ENCODE data around the gene PGLYRP1.

Gene PGLYRP1

DNA sequence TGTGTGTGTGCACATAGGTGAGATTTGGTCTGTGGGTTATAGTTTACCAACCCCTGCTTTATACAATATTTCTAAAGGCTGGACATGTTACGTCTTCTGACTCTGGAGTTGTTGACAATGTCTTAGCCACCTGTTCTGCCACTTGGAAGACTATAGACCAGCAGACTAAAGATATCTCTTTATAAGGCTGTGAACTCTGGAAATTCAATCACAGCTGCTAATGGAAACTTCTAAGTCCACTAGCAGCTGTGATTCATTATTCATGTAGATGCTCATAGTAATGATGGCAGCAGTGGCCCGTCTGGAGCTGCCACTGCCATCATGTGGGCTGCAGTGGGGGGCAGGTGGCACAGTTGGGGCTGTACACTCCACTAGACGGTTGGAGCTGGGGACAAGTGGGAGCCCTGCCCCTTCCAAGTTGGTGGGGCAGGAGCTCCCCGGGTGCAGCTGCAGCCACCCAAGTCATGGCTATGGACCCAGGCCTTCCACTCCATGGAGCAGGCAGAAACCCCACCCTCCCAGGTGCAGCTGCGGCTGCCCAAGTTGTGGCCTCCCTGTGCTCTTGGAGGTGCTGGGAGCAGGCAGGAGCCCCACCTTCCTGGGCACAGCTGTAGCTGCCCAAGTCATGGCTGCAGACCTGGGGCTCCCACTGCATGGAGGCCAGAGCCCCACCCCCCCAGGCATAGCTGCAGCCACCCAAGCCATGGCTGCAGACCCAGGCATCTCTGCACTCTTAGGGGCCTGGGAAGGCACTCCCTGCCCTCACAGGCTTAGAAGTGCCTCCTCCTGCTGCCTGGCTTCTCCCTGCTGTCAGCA, 9.1 kb upstream of the PGLYRP1 start:
- no peak for DNase-seq

GRCh38 chr19:46030812-46031550, 8.1 kb upstream of the PGLYRP1 start:
- DNase-seq: no peak

DNA sequence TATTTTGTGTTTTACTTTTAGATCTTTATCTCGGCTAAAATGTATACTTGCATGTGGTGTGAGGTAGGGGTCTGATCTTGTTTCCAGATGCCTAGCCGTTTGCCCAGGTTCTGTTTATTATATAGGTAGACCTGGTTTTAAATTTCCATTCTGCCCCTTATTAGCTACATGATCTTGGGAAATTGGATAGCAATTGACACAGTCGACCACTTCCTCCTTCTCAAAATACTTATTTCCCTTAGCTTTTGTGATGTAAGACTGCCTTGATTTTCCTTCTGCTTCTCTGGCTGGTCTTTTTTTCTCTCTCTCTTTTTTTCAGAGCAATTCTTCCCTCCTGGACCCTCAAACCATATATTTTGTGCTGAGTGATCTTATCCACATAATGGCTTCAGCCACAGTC, 3.0 kb upstream of the PGLYRP1 start:
- DNase-seq: no peak

GRCh38 chr19:46023311-46023779, 492 bp upstream of the PGLYRP1 start:
- DNase-seq: no peak

DNA sequence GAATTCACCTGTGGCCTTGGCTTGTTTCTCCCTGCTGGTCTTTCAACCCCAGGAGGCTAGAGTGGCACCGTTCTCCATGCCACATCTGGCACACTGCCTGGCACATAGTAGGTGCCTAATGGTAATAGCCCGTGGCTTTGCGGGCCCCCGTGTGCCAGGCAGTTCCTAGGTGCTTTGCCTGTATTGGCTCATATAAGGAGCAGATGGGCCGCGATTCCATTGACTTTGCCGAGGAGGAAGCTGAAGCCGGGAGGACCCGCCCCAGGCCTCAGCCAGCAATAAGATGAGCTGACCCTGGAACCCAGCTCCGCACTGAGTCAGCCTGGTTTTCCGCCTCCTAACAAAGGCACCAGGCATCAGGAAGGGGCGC, 807 bp downstream of the PGLYRP1 start:
- no peak for DNase-seq

- peak; percentile 34 for DNase-seq
These were observed 1.3 kb downstream of the PGLYRP1 start for GRCh38 chr19:46021531-46022041.

DNA sequence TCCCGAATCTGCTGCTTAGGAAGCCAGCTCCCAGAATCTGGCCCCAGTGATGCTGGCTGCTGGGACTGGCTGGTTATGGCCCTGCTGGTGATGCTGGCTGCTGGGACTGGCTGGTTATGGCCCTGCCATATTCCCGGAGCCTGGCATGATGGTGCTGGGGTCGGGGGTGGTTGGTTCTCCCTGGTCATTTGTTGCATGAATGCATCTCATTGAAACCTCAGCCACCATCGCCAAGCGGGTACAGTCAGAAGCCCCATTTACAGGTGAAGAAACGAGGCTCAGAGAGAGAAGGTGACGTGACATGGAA, 2.1 kb downstream of the PGLYRP1 start:
- no peak for DNase-seq

DNA sequence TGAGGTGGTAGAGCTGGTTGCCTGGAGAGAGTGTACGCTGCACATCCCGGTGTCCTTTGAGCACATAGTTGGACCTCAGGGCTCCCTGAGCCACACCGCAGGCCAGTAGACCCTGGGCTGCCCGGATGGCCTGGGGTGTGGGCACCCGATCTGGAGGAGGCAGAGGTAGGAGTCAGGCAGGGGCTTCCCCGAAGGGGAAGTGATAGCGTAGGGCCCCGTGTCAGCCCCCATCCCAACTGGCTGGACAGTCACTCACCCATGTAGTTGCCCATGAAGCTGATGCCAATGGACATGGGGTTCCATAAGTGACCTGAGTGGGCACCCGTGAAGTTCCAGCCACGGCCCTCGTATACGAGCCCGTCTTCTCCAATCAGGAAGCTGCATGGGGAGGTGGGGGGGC, 3.6 kb downstream of the PGLYRP1 start:
- no peak for DNase-seq

DNA sequence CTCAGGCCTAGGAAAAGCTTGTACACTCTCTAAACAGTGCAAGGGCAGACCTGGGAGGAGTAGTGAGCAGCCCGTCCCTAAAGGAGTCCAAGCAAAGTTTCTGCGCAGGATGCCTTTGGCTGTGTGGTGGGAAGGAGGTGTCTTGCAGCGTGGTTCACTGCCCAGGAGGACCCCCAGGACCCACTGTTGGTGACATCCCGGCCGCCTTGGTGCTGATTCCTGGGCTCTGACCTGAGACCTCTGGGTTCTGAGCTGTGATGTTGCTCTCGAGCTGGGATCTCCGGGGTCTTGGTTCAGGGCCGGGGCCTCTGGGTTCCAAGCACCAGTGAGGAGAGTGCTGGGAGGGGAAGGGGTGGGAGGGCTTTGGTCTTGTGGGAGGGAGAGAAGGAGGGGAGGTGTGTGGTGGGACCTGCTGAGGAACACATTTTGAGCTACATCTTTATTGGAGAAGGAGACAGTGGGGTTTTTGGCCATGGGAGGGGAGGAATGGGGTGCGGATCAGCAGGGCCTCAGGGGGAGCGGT, 4.1 kb downstream of the PGLYRP1 start:
- DNase-seq: no peak

DNA sequence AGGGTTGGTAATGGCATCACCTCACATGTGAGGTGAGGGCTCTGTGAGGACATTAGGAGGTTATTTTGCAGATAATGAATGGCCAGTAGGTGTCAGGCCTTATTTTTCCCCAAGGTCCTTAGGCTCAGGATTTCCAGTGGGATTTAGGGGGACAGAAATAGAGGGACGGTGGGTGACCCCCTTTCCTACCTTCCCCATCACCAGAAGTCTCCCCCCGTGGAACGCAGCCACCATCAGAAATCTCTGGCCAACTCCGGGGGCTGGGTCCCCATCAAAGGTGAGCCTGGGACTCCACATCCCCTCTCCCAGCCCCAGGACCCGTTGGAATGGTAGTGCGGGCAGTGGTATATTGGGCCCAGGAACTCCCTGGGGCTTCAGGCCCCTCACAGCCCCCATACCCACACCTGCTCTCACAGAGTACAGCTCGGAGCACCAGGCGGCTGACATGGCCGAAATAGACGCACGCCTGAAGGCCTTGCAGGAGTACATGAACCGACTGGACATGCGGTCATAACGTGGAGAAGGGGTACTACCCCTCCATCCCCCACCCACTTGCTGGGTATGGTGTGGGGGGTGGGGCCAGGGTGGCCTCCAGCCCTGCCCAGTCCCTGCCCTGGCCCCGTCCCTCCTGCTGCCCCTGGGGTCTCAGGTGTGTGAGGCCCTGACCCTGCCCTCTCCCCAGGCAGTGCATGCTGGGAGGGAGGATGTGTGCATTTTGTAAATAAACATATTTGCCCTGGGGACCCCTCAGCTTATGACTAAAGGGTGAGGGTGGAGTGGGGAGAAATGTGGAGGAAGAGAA, 4.8 kb downstream of the PGLYRP1 start:
- no peak for DNase-seq

- no peak for DNase-seq
These were observed 5.8 kb downstream of the PGLYRP1 start for GRCh38 chr19:46017095-46017429.

DNA sequence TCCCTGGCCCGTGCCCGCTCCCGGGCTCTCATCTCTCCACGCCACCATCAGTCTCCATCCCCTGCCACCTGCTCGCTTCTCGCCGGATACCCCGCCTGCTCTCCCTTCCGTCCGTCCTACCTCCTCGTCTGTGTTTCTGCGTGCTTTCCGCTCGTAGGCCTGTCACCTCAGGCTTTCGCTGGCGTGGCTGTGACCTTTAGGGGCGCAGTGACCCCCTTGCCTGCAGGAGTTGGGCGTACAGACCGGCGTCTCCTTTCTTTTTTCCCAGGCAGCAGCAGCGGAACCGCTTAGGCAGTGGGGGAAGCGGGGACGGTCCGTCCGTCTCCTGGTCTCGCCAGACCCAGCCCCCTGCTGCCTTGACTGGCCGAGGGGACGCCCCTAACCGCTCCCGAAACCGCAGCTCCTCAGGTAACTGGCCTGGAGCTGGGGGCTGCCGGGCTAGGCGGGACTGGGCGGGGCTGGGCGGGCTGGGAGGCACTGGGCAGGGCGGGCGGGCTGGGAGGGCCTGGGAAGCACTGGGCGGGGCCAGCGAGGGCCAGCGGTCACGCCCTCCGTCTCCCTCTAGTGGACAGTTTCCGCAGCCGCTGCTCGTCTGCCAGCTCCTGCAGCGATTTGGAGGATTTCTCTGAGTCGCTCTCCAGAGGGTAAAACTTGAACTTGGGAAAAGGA, 6.3 kb downstream of the PGLYRP1 start:
- DNase-seq: peak; percentile 90

DNA sequence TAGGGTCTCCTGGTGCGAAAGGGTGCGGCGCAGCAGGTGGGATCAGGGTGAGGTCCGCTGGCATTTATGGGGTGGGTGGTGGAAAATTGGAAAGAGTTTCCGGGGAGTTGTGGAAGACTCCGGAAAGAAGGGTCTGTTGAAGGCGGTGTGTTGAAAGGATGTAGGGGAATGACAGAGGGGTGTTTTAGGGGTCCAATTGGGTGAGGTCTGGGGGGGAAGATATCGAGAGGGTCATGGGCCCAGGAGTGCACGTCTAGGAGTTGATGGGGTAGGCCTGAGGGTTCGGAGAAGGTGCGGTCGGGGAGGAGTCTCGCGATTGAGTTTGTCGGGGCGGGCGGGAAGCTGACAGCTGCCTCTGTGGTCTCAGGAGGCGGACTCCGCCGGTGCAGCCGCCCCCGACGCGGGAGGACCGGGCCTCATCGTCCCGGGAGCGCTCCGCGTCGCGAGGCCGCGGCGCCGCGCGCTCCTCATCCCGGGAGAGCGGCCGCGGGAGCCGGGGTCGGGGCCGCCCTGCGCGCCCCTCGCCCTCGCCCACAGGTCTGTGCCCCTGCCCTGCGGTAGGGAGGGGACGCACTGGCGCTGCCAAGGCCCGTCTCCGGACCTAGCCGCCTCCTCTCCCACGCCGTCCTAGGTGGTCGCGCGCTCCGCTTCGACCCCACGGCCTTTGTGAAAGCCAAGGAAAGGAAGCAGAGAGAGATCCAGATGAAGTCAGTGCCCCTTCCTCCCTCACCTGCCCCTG, 7.0 kb downstream of the PGLYRP1 start:
- peak; percentile 41 for DNase-seq

DNA sequence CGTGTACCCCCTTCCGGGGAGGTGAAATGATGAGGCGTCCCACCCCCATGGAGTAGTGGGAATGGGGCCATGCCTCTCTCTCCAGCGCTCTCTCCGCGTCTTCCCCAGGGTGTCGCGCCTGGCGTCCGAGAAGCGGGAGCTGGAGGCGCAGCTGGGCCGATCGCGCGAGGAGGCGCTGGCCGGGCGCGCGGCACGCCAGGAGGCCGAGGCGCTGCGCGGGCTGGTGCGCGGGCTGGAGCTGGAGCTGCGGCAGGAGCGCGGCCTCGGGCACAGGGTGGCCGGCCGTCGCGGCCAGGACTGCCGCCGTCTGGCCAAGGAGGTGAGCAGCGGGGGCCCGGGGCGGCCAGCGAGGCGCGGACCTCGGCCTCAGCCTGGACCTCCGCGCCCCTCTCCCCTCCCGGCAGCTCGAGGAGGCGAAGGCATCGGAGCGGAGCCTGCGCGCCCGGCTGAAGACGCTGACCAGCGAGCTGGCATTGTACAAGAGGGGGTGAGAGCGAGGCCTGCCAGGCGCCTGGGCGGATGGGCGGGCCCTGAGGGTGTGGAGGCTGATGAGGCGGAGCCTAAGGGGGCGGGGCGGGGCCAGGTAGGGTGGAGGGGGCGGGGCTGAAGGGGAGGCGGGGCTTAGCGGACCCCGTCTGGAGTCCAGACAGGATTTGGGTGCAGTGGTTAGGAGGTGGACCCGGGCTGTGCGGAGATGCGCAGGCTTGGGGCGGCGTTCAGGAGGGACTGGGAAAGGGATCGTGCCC, 7.7 kb downstream of the PGLYRP1 start:
- peak; percentile 84 for DNase-seq

DNA sequence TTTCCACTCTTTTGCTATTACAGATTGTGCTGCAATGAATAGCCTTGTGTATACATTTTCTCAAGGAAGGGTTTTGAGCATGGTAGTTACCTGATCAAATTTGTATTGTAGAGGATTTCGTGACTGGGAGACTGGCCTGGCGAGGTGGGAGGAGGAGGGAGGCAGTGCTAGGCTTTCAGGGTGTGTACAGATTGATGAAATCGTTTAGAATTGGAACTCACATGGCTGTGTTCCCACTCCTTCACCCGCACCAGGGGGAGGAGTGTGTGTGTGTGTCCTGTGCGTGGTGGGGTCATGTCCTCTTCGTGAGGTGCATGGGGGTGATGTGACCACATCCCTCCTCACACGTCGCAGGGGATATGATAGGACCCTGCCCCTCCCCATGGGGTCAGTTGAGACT, 8.3 kb downstream of the PGLYRP1 start:
- no peak for DNase-seq

- peak; percentile 82 for DNase-seq
These were observed 13.0 kb downstream of the PGLYRP1 start for GRCh38 chr19:46009530-46010510.

- DNase-seq: no peak
These were observed 16.4 kb downstream of the PGLYRP1 start for GRCh38 chr19:46006411-46006810.

DNA sequence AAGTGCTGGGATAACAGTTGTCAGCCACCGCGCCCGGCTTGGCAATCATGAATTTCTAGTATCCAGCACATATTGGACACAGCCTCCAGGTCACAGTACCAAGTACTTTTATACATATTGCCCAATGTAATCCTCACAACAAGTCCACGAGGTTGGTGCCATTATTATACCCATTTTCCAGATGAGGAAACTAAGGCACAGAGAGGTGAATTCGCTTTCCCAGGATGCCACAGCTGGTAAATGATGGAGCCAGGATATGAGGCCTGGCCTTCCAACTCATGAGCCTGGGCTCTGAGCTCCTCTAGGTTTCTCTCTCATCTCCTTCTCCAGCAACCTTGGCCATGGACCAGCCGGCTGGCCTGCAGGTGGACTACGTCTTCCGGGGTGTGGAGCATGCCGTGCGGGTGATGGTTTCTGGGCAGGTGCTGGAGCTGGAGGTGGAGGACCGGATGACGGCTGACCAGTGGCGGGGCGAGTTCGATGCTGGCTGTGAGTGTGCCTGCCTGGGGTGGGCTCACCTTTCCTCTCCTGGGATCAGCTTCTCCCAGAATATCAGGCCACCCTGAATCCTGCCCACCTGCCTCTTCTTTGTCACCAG, 20.1 kb downstream of the PGLYRP1 start:
- no peak for DNase-seq

DNA sequence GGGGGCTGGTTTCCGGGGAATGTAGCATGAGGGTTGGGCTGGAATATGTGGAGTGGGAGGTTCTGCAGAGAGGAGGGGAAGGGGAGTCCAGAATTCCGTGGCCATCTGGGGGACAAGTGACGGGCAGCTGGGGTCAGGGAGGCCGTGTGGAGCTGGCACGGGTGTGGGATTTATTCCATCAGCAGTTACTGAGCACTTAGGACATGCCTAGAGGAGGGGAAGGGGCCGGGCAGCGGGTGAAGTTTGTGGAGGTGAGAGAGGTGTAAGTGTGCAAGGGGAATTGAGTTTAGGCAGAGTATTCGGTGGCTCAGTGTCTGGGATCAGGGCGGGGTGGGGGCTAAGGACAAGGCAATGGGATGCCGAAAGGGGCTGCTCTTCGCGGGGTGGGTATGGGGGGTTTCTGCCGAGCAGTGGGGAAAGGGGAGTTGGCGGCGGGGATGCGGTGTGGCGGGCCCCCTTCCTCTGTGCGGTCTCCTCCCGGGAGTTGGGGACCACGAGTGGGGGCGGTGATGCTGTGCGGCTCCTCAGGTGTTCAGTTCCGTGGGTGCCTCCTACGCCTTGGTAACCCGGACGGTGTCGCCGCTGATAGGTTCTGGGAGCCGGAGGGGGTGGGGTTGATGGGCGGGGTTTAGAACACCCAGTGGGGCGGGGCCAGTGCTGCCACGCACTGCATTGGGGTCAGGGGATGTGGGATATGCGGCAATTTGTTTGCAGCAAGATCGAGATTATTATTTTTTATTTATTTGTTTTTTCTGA, 22.2 kb downstream of the PGLYRP1 start:
- peak; percentile 70 for DNase-seq

Data from hematopoietic multipotent progenitor cell treated with erythropoietin and hydrocortisone succinate and interleukin-3 and kit ligand, for 4 days (in vitro differentiated cells).